Omental fat pad (tissue), 4 donors: Measurements from ENCODE around the gene RAG2. TPM values are rescaled to one million over a fixed set of nuclear protein-coding genes. Genes with fewer than 3 reads are reported as not detected.

ENCODE experiments used
- ATAC-seq: fragments of 150-250 bp; one replicate; pipeline ENCODE4 v1.9.1; 2016; ENCODE audit warnings: mild to moderate bottlenecking, moderate library complexity; ENCODE audit not compliant: low FRiP score
- DNase-seq: peaks from one replicate; pipeline ENCODE4 v3.0.0-alpha.2; 2019; ENCODE audit warnings: low spot score
- total RNA-seq, 4 donors: library from RNA; depleted of rRNA; stranded (reverse); fragments of >200 nt; gene quantifications; one replicate each; pipeline ENCODE4 v1.1.0, GENCODE V29; 2016
- TF ChIP-seq, protein P1 (sequence below), 3 donors: fragments of 450-650 bp; IDR thresholded peaks; one replicate each; pipeline ENCODE4 v1.5.1; 2016 to 2017; ENCODE audit warnings: antibody characterized with exemption in 3 of 3, mild to moderate bottlenecking in 3 of 3, moderate library complexity in 2 of 3

Gene RAG2
- total RNA-seq, 4 donors from 2014 or later, result not detected

GRCh38 chr11:36627006-36627405, 29.0 kb upstream of the RAG2 start:
- DNase-seq (no peak), ATAC-seq (no peak)
- TF ChIP-seq, protein P1, sequence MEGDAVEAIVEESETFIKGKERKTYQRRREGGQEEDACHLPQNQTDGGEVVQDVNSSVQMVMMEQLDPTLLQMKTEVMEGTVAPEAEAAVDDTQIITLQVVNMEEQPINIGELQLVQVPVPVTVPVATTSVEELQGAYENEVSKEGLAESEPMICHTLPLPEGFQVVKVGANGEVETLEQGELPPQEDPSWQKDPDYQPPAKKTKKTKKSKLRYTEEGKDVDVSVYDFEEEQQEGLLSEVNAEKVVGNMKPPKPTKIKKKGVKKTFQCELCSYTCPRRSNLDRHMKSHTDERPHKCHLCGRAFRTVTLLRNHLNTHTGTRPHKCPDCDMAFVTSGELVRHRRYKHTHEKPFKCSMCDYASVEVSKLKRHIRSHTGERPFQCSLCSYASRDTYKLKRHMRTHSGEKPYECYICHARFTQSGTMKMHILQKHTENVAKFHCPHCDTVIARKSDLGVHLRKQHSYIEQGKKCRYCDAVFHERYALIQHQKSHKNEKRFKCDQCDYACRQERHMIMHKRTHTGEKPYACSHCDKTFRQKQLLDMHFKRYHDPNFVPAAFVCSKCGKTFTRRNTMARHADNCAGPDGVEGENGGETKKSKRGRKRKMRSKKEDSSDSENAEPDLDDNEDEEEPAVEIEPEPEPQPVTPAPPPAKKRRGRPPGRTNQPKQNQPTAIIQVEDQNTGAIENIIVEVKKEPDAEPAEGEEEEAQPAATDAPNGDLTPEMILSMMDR (IDR thresholded peaks at IDR 0.05), result no peak

DNA sequence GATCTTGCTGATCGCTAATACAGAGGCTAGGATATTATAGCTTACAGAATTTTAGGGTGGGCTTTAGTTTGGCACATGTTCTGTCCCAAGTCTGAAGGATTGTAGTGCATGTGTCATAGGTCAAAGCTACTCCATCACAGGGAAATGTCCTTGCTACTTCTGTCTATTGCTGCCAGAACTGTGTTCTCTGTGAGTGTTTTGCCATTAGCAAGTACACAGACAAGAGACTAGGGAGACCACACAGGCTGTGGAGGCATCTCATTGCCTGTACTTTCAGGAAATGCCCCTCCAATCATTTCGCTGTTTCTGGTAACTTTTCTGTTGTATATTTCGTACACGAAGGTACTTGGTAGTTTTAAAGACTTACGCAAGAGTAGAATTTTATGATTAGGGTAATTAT, 25.5 kb upstream of the RAG2 start:
- TF ChIP-seq, protein P1 (IDR thresholded peaks at IDR 0.05), result no peak
- ATAC-seq, result no peak
- DNase-seq, result no peak

GRCh38 chr11:36622431-36623136, 24.5 kb upstream of the RAG2 start:
- no peak for ATAC-seq
- DNase-seq, result no peak
- TF ChIP-seq, protein P1 (IDR thresholded peaks at IDR 0.05), result no peak

DNA sequence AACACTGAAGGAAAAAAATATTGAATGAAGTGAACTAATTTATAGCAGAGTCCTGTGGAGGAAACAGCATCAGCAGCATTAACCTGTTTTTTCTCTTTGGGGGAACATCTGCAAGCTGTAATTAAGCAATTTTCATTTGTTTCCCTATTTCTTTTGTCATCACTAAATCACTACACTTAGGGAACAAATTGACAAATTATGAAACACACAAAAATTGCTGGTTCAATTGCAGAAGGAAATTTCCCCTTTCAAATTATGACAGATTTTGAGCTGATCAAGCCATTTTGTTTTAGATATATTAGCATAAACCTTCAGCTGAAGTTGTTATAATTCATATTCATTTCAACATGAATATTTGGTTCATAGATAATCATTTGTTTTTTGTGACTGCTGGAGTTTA, 22.2 kb upstream of the RAG2 start:
- ATAC-seq (no peak), DNase-seq (no peak)
- TF ChIP-seq, protein P1 (IDR thresholded peaks at IDR 0.05), result no peak

DNA sequence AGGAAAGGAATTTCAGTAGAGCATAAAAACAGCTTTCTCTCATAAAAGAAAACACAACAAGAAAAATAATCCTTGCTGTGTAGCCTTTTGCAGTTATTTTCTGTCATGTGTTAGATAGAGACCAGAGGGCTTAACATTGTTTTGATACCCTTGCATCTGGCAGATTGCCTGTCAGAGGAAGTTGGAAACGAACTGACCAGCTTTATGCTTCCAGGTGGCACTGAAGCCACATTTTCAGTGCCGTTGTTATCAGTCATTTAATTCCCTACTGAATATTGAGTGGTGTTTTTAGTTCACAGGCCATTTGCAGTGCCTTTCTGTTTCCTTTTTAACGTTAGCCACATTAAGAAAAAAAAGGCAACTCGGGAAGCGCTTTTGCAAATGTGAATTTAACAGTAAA, 21.5 kb upstream of the RAG2 start:
- TF ChIP-seq, protein P1 (IDR thresholded peaks at IDR 0.05), result no peak
- ATAC-seq (no peak), DNase-seq (no peak)

DNA sequence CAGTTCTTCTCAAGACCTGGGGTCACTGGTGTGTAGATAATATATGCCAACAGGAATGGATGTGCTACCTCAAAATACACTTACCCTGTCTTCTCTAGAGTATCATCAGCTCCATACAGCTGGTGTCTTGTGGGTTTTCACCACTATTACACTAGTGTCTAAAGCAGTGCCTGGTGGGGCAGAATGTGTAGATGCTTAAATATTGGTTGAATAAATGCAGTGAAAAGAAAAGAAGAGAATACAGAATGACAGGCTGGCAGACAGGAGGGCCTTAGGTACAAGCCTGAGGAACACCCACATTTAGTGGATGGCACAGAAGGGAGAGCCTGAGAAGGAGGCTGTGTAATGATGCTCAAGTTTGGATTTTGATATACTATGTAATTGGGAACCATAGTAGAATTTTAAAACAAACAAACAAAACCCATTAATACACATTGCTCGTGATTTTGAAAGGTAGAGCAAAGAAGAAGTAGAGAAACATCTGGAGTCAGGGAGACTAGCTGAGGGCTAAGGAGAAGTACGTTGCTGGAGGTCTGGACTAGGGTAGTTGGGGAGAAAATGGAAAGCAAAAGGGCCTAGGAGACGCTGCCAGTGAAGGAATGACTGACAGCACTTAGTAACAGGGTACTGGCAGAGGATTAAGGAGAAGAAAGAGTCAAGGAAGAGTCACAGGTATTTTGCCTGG, 20.5 kb upstream of the RAG2 start:
- DNase-seq, result no peak
- TF ChIP-seq, protein P1 (IDR thresholded peaks at IDR 0.05), result no peak
- no peak for ATAC-seq
